Activated T-helper 17 cell treated with anti-CD3 and anti-CD28 coated beads, Interleukin-2, amount 50 U/mL, for 72 hours (primary cell): ENCODE results near the gene TMEM52. TPM values are rescaled to one million over a fixed set of nuclear protein-coding genes. Genes with fewer than 3 reads are reported as not detected.

Source experiments
- ATAC-seq: fragments of 150-1000 bp; cut with Tn5 transposase; replicated peaks from 2 replicates; pipeline ENCODE4 v1.10.0; 2021; ENCODE audit warnings: mild to moderate bottlenecking, moderate library complexity
- H3K27ac Mint-ChIP-seq: one replicate; pipeline ENCODE4 v1.8.0; 2022; ENCODE audit warnings: mixed read lengths
- H3K27me3 Mint-ChIP-seq: one replicate; pipeline ENCODE4 v1.8.0; 2022; ENCODE audit warnings: mixed read lengths
- H3K36me3 Mint-ChIP-seq: one replicate; pipeline ENCODE4 v1.8.0; 2022; ENCODE audit warnings: low read depth, mild to moderate bottlenecking, mixed read lengths
- H3K4me1 Mint-ChIP-seq: one replicate; pipeline ENCODE4 v1.8.0; 2022; ENCODE audit warnings: mixed read lengths
- H3K4me3 Mint-ChIP-seq: one replicate; pipeline ENCODE4 v1.8.0; 2022; ENCODE audit warnings: mild to moderate bottlenecking, mixed read lengths
- H3K9me3 Mint-ChIP-seq: one replicate; pipeline ENCODE4 v1.8.0; 2022; ENCODE audit warnings: mixed read lengths
- total RNA-seq, 2 donors: library from RNA; stranded (reverse); gene quantifications; one replicate each; pipeline ENCODE4 v1.2.3, GENCODE V29; 2022

Gene TMEM52
- total RNA-seq, result 1 to 10 TPM; 1.8 to 2.0 TPM

DNA sequence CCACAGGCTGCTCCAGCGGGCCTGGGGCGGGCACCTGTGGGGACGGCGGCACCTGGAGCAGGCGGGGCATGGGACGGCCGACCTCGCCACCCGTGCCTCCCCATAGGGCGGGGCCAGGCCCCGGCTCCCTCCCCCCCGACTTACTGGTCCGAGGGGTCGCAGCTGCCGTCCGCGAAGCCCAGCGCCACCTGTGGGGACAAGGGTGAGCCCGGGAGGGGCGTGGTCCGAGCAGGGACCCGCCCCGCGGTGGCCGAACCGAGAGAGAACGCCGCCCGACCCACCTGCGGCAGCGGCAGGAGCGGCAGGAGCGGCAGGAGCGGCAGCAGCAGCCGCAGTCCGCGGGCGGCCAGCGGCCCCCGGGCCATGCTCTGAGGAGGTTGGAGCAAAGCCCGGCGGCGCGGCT, at the start of gene TMEM52:
Gene TMEM52, minus strand, starts transcription at position 379 of the 403 bp plus-strand sequence. Its CDS starts 14 bp downstream, at position 365.
- no peaks in the 10 kb centered on the region for H3K36me3 Mint-ChIP-seq
- no peaks in the 10 kb centered on the region for H3K27me3 Mint-ChIP-seq
- no peak within 1 kb of the TSS for H3K27ac Mint-ChIP-seq
- peak within 1 kb of the TSS; percentile 49 for H3K4me3 Mint-ChIP-seq
- no peaks in the 10 kb centered on the region for H3K9me3 Mint-ChIP-seq
- ATAC-seq, result peak; percentile 40
- H3K4me1 Mint-ChIP-seq, result no peaks in the 10 kb centered on the region

DNA sequence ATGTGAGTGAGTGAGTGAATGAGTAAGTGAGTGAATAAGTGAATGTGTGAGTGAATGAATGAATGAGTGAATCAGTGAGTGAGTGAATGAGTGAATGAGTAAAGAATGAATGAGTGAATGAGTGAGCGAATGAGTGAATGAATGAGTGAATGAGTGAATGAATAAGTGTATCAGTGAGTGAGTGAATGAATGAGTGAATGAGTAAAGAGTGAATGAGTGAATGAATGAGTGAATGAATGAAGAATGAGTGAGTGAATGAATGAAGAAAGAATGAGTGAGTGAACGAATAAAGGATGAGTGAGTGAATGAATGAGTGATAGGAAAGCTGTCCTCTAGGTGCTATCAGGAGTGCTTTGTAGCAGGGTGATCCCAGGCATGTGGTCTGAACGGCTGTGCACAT, 48.8 kb upstream of the TMEM52 start:
- Mint-ChIP-seq H3K4me3 (no peak overlapping the region), H3K4me1 (no peaks in the 10 kb centered on the region), H3K27me3 (no peaks in the 10 kb centered on the region), H3K9me3 (no peaks in the 10 kb centered on the region), H3K27ac (no peak overlapping the region), H3K36me3 (no peaks in the 10 kb centered on the region)
- no peak for ATAC-seq

DNA sequence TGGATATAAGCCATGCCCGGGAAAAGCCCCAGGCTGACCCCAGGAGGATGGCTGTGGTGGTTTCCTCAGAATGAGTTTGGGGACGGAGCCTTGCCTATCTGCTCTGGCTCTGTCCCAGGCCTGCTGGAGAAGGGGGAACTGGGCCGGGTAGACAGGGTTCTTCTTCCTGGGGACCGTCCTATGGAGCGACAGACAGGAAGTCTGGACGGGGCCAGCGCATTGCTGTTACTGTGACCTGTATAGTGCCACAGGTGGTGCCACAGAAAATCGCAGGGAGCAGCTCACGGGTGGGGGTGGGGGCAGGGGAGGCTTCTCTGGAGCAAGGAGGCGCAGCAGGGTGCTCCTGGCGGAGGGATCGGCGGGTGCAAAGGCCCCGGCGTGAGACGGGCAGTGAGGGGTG, 48.1 kb upstream of the TMEM52 start:
- H3K27ac Mint-ChIP-seq, result no peak overlapping the region
- H3K9me3 Mint-ChIP-seq, result no peaks in the 10 kb centered on the region
- H3K27me3 Mint-ChIP-seq, result peaks cover 6% of the 10 kb centered on the region
- no peaks in the 10 kb centered on the region for H3K36me3 Mint-ChIP-seq
- H3K4me1 Mint-ChIP-seq, result no peaks in the 10 kb centered on the region
- no peak overlapping the region for H3K4me3 Mint-ChIP-seq
- no peak for ATAC-seq

DNA sequence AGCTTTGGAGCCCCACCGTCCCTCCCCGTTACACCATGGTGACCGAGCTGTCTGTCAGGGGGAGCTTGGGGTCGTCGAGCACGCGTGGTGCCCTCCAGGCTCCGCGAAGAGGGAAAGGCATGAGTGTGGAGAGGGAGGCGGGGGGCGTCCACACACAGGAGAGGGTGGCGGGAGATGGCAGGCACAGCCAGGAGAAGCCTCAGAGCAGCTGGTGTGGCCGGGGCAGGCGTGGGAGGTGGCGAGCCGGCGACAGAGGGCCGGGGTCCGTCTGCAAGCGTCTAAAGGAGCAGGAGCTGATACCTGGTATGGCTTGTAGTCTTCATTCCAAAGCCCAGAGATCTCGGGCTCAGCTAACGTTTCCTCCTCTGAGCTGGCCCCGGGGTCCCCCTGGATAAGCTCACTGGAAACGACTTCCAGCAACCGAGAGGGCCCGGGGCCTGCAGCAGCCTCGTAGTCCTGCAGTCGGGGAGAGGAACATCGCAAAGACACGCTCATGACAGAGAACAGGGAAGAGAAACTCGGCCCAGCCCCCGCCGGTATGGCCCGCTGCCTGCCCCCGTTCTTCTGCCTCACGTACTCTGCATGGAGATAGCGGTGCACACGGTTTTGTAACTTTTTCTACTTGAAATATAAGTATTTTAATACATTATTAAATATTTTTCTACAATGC, 47.1 kb upstream of the TMEM52 start:
- Mint-ChIP-seq H3K4me1 (no peaks in the 10 kb centered on the region), H3K27me3 (peaks cover 12% of the 10 kb centered on the region), H3K4me3 (no peak overlapping the region), H3K9me3 (no peaks in the 10 kb centered on the region), H3K36me3 (no peaks in the 10 kb centered on the region), H3K27ac (no peak overlapping the region)
- ATAC-seq, result no peak

DNA sequence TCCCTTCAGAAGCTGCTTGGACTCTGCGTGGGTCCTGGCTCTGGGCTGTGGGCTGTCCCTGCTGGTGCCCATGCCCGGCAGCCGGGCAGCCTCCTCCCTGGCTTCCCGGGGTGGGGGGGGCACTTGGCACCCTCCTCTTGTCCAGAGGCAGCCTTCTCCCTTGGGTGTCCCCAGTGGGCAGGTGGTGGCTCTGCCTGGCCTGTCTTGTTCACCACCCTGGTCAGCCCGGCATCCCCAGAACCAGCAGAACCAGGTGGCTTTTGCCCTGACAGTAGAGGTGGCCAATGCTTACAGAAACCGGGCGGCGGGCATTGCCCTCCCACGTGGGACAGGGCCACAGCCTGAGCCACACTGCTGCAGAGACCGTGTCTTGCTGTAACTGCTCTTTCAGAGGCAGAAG, 46.5 kb upstream of the TMEM52 start:
- Mint-ChIP-seq H3K9me3 (no peaks in the 10 kb centered on the region), H3K4me3 (no peak overlapping the region), H3K27ac (no peak overlapping the region), H3K27me3 (peaks cover 18% of the 10 kb centered on the region), H3K4me1 (no peaks in the 10 kb centered on the region), H3K36me3 (no peaks in the 10 kb centered on the region)
- no peak for ATAC-seq

DNA sequence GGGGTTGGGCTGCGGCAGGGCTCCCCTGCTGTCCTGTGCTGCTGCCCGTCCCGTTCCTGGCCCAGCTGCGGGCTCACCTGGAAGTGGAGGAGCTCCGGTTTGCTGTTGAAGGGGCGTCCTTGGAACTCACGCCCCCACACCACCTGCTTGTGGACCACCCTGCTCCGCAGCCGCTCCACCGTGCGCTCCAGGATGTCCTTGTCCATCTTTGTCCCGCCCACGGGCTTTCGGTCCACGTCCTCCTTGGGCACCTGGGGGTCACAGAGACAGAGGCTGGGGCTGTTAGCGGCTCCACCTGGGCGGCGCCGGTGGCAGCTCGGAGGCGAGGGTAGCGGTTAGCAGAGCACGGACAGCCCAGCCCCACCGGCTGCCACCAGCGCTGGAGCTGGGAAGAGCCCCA, 45.7 kb upstream of the TMEM52 start:
- no peaks in the 10 kb centered on the region for H3K9me3 Mint-ChIP-seq
- no peaks in the 10 kb centered on the region for H3K36me3 Mint-ChIP-seq
- H3K27ac Mint-ChIP-seq, result no peak overlapping the region
- peaks cover 18% of the 10 kb centered on the region for H3K27me3 Mint-ChIP-seq
- H3K4me3 Mint-ChIP-seq, result no peak overlapping the region
- ATAC-seq, result no peak
- no peaks in the 10 kb centered on the region for H3K4me1 Mint-ChIP-seq

DNA sequence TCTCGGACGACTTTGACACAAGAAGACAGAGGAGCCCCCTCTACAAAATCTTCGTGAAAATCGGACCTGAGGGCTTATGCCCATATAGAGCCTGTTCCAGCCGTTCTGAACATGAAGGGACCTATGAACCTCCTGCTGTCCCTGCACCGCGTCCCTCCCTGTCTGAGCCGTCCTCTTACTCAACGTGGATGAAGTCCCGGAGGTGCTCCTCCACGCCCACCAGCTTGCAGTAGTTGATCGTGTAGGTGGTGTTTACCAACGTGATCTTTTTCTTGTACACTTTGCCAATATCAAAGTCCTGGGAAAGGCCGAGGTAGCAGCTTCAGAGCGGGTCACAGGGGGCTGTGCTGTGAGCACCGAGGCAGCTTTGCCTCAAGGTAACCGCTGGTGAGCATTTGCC, 44.5 kb upstream of the TMEM52 start:
- no peak overlapping the region for H3K27ac Mint-ChIP-seq
- no peak overlapping the region for H3K4me3 Mint-ChIP-seq
- no peaks in the 10 kb centered on the region for H3K36me3 Mint-ChIP-seq
- H3K9me3 Mint-ChIP-seq, result no peaks in the 10 kb centered on the region
- no peaks in the 10 kb centered on the region for H3K4me1 Mint-ChIP-seq
- peaks cover 18% of the 10 kb centered on the region for H3K27me3 Mint-ChIP-seq
- ATAC-seq, result no peak

DNA sequence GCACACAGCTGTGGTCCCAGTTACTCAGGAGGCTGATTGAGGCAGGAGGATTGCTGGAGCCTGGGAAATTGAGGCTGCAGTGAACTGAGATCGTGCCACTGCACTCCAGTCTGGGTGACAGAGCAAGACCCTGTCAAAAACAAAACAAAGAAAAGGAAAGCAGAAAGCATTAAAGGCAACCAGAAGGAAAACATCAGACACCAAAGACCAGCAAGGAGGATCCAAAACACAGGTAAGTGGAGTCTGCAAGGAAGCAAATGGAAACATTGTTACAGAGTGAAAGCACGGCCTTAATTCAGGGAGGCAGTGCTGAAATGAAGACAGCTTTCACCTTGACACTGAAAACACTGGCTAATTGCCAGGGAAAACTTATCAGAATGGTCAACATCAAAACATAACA, 43.7 kb upstream of the TMEM52 start:
- Mint-ChIP-seq H3K27me3 (peaks cover 22% of the 10 kb centered on the region), H3K27ac (no peak overlapping the region), H3K9me3 (no peaks in the 10 kb centered on the region), H3K4me1 (no peaks in the 10 kb centered on the region), H3K36me3 (no peaks in the 10 kb centered on the region), H3K4me3 (no peak overlapping the region)
- no peak for ATAC-seq

DNA sequence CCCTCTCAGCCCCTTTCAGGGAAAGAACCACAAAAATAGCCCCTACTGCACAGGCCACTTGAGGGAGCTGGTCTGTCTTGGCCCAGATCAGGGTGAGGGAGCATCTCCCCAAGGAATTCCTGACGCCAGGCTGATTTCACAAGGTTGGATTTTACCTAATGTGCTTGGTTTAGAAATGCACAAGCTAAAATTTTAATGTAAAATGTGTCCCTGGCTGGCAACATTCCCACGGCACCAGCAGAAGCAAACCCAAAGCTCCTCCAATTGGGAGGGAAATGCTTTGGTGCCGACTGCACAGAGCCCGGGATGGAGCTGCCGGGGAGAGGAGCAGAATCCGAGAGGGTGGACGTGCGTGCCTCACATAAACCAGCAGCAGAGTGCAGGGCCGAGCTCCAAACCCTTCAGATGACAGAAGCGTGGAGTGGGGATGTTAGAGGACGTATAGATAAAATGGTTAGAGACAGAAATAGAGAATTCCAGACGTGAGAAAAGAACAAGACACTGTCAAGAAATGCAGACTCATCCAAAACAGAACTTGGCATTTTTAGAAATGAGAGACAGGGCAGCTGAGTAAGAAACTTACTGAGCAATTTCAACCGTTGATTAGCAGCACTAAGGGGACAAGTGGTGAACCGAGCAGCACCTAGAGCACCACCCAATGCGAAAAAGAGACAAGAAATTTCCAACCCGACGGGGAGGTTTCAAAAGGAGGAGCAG, 41.6 kb upstream of the TMEM52 start:
- no peak for ATAC-seq
- no peaks in the 10 kb centered on the region for H3K4me1 Mint-ChIP-seq
- no peaks in the 10 kb centered on the region for H3K36me3 Mint-ChIP-seq
- no peak overlapping the region for H3K4me3 Mint-ChIP-seq
- peaks cover 22% of the 10 kb centered on the region for H3K27me3 Mint-ChIP-seq
- H3K9me3 Mint-ChIP-seq, result no peaks in the 10 kb centered on the region
- no peak overlapping the region for H3K27ac Mint-ChIP-seq

DNA sequence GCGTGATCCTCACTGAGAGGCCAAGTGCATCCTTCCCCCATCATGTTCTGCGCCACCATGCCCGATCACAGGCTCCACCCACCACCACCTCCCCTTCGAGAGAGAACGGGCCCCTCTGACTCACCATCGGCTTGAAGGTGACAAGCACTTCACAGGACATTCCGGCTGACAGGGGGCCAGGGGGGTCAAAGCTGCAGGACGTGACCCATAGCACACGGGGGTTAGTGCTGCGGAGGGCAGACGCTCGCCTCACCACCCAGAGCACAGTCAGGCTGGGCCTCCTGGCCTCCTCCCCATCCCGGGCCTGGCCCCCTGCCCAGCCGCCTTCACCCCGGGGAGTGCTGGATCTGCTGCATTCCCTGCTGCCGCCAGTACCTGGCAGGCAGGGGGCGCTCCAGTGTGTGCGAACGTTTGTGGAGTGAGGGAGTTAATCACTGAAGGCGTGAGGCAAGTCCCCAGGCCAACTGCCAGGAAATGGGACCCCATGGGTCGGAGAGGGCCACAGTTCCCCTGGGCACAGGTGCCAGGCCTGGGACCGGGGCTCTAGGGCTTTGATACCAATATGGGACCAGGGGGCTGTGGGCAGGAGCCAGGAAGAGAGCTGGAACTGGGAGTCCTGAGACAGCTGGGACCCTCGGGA, 40.9 kb upstream of the TMEM52 start:
- Mint-ChIP-seq H3K9me3 (no peaks in the 10 kb centered on the region), H3K27ac (no peak overlapping the region), H3K4me3 (no peak overlapping the region), H3K36me3 (no peaks in the 10 kb centered on the region), H3K27me3 (peaks cover 22% of the 10 kb centered on the region), H3K4me1 (no peaks in the 10 kb centered on the region)
- ATAC-seq, result peak; percentile 87

DNA sequence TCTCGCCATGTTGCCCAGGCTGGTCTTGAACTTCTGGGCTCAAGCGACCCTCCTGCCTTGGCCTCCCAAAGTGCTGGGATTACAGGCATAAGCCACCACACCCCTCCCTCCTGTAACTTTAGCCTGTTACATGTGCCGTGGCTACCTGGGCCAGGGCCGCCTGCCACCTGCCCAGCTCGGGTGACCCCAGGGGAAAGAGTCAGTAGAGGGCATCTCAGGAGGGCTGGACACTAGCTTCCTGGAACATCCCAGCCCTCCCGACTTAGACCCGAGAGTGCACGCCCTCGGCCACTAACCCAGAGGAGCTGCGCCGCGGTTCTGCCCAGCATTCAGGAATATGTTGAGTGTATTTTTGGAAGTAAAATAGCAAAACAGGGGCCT, 40.4 kb upstream of the TMEM52 start:
- Mint-ChIP-seq H3K27me3 (peaks cover 22% of the 10 kb centered on the region), H3K36me3 (no peaks in the 10 kb centered on the region), H3K27ac (no peak overlapping the region), H3K4me1 (no peaks in the 10 kb centered on the region), H3K9me3 (no peaks in the 10 kb centered on the region), H3K4me3 (no peak overlapping the region)
- no peak for ATAC-seq

DNA sequence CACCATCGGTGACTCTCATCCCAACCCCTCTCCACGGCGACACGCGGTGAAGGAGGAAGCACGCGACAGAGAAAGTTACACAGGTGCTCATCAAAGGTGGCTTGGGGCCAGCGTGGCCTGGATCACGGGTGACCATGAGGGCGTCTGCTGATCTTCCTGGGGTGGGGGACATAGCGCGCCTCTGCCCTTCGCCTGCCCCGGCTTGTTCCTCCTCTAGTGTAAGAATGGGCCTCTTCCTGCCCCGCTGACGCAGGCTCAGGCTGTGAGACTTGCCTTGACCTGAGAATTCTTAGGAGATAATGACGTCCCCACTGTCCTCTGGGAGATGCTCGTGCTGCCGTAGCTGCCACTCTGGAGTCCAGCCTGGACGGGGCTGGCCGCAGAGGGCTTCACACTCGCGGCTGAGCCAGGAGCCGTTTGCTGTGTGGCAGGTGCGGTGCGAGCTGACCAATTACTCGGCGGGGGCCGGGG, 39.0 kb upstream of the TMEM52 start:
- no peak for ATAC-seq
- Mint-ChIP-seq H3K27ac (no peak overlapping the region), H3K36me3 (no peaks in the 10 kb centered on the region), H3K9me3 (no peaks in the 10 kb centered on the region), H3K27me3 (peaks cover 22% of the 10 kb centered on the region), H3K4me1 (no peaks in the 10 kb centered on the region), H3K4me3 (no peak overlapping the region)

DNA sequence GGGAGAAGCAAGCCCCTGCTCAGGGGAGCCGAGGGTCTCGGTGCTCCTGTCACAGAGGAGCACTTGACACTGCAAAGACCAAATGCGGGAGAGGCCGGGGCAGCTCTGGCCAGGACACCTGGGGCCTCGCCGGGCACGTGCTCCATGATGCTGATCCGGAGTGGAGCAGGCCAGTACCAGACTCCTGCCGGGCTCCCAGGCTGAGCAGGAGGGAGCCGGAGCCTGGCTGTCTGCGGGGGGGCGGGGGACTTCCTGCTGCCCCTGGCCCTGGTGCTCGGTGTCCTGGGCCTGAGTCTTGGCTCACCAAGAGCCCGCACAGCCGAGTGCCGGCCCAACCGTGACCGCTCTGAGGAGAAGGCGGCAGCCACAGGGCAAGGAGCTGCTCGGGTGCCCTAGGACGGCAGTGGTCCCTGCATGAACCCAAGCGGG, 38.5 kb upstream of the TMEM52 start:
- H3K36me3 Mint-ChIP-seq, result no peaks in the 10 kb centered on the region
- no peak overlapping the region for H3K4me3 Mint-ChIP-seq
- no peaks in the 10 kb centered on the region for H3K4me1 Mint-ChIP-seq
- peaks cover 19% of the 10 kb centered on the region for H3K27me3 Mint-ChIP-seq
- H3K27ac Mint-ChIP-seq, result no peak overlapping the region
- no peaks in the 10 kb centered on the region for H3K9me3 Mint-ChIP-seq
- ATAC-seq, result no peak

DNA sequence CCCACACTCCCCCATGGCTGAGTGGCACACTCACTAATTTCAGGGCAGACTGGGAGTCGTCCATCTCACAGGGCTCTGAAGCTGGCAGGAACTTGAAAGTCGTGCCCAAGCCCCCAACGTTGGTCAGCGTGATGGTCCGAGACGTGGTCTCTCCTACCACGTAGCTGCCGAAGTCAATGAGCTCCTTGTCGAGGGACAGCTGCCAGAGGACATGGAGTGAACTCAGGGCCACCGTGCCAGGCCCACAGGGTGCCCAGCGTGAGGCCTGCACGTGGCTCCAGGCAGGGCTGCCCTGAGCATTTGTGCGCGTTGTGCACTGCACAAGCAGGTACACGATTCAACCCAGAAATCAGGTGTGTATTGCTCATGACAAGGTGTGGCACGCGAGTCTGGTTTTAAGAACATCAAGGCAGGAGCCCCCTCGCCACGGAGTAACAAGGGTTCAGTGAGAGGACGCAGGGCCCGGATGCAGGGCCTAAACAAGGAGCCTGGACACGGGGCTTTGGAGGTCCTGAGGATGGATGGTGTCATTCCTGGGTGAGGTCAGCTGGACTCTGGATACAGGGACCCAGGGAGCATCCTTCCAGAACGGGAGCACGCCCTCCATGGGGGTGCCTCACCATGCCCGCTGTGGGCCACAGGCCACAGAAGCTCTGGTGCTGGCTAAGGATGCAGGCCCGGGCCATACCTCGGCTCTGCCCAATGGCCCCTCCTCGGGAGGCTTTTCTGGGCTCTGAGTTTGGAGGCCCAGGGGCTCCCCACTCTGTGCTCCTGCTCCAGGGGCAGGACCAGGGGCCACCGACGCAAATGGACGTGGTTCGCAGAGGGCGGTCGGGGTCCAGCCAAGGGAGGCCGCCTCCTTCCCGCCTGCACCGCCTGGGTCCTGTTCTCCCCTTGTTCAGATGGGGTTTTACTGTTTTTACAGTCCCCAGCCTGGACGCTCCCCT, 37.8 kb upstream of the TMEM52 start:
- no peaks in the 10 kb centered on the region for H3K36me3 Mint-ChIP-seq
- H3K4me3 Mint-ChIP-seq, result no peak overlapping the region
- no peak for ATAC-seq
- no peaks in the 10 kb centered on the region for H3K4me1 Mint-ChIP-seq
- H3K27ac Mint-ChIP-seq, result no peak overlapping the region
- peaks cover 19% of the 10 kb centered on the region for H3K27me3 Mint-ChIP-seq
- no peaks in the 10 kb centered on the region for H3K9me3 Mint-ChIP-seq
